ENCODE data around the gene CHAD. TPM values are rescaled to one million over a fixed set of nuclear protein-coding genes. Genes with fewer than 3 reads are reported as not detected.
A peak's percentile ranks its signal among the peaks of the same experiment; 100 is the strongest.

CHAD gene
- total and polyA plus RNA-seq, 2 of the 13 experiments (the other 11 are each of a cell fraction or from before 2014, with no cell fraction given): 1.4 TPM; not detected in 1

DNA sequence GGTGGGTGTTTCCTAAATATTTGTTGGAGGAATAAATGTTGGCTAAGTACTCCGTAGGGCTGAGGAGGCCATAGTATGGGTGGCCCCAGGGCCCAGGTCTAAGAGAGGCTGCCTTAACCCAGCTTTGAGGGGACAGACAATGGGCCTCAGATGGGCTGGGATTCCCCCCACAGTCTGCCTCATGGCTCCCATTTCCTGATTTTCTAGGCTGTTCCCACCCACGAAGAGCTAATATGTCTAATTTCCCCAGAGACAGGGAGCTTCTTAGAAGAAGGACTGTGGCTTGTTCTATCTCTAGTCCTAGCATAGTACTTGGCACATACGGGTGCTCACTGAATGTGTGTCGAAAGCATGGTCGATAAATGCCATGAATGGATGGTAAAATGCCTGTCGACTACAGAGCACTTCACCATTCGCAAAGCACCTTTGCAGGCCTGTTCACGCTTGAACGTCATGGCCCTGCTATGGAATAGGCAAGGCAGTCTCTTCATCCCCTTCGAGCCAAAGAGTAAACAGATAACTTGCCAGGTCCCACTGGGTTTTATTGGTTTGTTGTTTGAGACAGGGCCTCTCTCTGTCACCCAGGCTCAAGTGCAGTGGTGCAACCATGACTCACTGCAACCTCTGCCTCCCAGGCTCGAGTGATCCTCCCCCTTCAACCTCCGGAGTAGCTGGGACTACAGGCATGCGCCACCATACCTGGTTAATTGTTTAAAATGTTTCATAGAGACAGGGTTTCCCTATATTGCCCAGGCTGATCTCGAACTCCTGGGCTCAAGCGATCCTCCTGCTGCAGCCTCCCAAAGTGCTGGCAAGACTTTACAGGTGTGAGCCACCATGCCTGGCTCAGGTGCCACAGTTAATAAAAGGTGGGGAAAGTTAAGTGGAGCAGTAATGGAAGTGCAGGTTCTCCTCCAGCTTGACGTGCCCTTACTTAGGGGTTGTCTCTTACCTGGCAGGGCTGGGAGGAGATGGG is 9.7 kb downstream of the CHAD start (continued):
- TF ChIP-seq, protein P1, sequence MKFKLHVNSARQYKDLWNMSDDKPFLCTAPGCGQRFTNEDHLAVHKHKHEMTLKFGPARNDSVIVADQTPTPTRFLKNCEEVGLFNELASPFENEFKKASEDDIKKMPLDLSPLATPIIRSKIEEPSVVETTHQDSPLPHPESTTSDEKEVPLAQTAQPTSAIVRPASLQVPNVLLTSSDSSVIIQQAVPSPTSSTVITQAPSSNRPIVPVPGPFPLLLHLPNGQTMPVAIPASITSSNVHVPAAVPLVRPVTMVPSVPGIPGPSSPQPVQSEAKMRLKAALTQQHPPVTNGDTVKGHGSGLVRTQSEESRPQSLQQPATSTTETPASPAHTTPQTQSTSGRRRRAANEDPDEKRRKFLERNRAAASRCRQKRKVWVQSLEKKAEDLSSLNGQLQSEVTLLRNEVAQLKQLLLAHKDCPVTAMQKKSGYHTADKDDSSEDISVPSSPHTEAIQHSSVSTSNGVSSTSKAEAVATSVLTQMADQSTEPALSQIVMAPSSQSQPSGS (CRISPR knock-in tag; IDR thresholded peaks at IDR 0.05): peak; percentile 42
- TF ChIP-seq ZNF605 (CRISPR knock-in tag; IDR thresholded peaks at IDR 0.05): peak; percentile 47; the same call in 1 of the 2 replicates
- no peak for TF ChIP-seq ZNF709 (CRISPR knock-in tag; IDR thresholded peaks at IDR 0.05)
- TF ChIP-seq, protein P2, sequence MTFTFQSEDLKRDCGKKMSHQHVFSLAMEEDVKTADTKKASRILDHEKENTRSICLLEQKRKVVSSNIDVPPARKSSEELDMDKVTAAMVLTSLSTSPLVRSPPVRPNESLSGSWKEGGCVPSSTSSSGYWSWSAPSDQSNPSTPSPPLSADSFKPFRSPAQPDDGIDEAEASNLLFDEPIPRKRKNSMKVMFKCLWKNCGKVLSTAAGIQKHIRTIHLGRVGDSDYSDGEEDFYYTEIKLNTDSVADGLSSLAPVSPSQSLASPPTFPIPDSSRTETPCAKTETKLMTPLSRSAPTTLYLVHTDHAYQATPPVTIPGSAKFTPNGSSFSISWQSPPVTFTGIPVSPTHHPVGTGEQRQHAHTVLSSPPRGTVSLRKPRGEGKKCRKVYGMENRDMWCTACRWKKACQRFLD (CRISPR knock-in tag; IDR thresholded peaks at IDR 0.05; ENCODE audit: borderline replicate concordance): no peak
- TF ChIP-seq RCOR2 (CRISPR knock-in tag; IDR thresholded peaks at IDR 0.05): peak; percentile 43; the same call in 1 of the 2 replicates
- no peak; the same call in 1 of the 2 replicates for TF ChIP-seq DNMT3B (CRISPR knock-in tag; conservative IDR thresholded peaks at IDR 0.05)
- no peak for TF ChIP-seq HNRNPH1 (optimal IDR thresholded peaks at IDR 0.05; ENCODE audit: low read depth, low read length)
- peak; percentile 94 for TF ChIP-seq SALL1 (CRISPR knock-in tag; IDR thresholded peaks at IDR 0.05)
- peak; percentile 76; the same call in 1 of the 2 replicates for TF ChIP-seq ZNF788 (CRISPR knock-in tag; IDR thresholded peaks at IDR 0.05; ENCODE audit: borderline replicate concordance)
- peak; percentile 97 for TF ChIP-seq ZNF670 (CRISPR knock-in tag; IDR thresholded peaks at IDR 0.05; ENCODE audit: borderline replicate concordance)
- peak; percentile 88 for TF ChIP-seq ZNF792 (CRISPR knock-in tag; IDR thresholded peaks at IDR 0.05)
- TF ChIP-seq, protein P3, sequence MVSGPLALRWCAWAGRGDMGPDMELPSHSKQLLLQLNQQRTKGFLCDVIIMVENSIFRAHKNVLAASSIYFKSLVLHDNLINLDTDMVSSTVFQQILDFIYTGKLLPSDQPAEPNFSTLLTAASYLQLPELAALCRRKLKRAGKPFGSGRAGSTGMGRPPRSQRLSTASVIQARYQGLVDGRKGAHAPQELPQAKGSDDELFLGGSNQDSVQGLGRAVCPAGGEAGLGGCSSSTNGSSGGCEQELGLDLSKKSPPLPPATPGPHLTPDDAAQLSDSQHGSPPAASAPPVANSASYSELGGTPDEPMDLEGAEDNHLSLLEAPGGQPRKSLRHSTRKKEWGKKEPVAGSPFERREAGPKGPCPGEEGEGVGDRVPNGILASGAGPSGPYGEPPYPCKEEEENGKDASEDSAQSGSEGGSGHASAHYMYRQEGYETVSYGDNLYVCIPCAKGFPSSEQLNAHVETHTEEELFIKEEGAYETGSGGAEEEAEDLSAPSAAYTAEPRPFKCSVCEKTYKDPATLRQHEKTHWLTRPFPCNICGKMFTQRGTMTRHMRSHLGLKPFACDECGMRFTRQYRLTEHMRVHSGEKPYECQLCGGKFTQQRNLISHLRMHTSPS (CRISPR knock-in tag; IDR thresholded peaks at IDR 0.05; ENCODE audit: low read depth): peak; percentile 62; the same call in 1 of the 2 replicates
- TF ChIP-seq, protein P4, sequence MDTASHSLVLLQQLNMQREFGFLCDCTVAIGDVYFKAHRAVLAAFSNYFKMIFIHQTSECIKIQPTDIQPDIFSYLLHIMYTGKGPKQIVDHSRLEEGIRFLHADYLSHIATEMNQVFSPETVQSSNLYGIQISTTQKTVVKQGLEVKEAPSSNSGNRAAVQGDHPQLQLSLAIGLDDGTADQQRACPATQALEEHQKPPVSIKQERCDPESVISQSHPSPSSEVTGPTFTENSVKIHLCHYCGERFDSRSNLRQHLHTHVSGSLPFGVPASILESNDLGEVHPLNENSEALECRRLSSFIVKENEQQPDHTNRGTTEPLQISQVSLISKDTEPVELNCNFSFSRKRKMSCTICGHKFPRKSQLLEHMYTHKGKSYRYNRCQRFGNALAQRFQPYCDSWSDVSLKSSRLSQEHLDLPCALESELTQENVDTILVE (CRISPR knock-in tag; IDR thresholded peaks at IDR 0.05): no peak
- TF ChIP-seq SIN3A (IDR thresholded peaks at IDR 0.05; ENCODE audit: borderline replicate concordance, low read depth, low read length): no peak
- TF ChIP-seq ZFY (CRISPR knock-in tag; IDR thresholded peaks at IDR 0.05): peak; percentile 75
- 0 out of 2 replicates have a peak, but pooled peaks have one; percentile 56 for TF ChIP-seq ZNF878 (CRISPR knock-in tag; IDR thresholded peaks at IDR 0.05)
- TF ChIP-seq EZH2 (conservative IDR thresholded peaks at IDR 0.05; ENCODE audit: low read depth, low read length): no peak
- TF ChIP-seq JUN (CRISPR knock-in tag; IDR thresholded peaks at IDR 0.05): peak; percentile 69; the same call in 1 of the 2 replicates
- TF ChIP-seq, protein P5, sequence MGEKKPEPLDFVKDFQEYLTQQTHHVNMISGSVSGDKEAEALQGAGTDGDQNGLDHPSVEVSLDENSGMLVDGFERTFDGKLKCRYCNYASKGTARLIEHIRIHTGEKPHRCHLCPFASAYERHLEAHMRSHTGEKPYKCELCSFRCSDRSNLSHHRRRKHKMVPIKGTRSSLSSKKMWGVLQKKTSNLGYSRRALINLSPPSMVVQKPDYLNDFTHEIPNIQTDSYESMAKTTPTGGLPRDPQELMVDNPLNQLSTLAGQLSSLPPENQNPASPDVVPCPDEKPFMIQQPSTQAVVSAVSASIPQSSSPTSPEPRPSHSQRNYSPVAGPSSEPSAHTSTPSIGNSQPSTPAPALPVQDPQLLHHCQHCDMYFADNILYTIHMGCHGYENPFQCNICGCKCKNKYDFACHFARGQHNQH (CRISPR knock-in tag; IDR thresholded peaks at IDR 0.05): peak; percentile 71; the same call in 1 of the 2 replicates
- peak; percentile 76 for TF ChIP-seq ASH2L (IDR thresholded peaks at IDR 0.05; ENCODE audit: insufficient read length, low read depth, low read length)
